WTC11 (cell line): Measurements from ENCODE around the gene NOXO1. TPM values are rescaled to one million over a fixed set of nuclear protein-coding genes. Genes with fewer than 3 reads are reported as not detected.

Experiments
- CBFB ChIP-seq: sonication (generic); formaldehyde crosslinking; IDR thresholded peaks from 2 replicates; pipeline ENCODE4 v1.8.1; 2022; ENCODE audit warnings: mild to moderate bottlenecking, low read depth, missing genetic modification reagents
- CREM ChIP-seq: sonication (generic); formaldehyde crosslinking; IDR thresholded peaks from 2 replicates; pipeline ENCODE4 v1.8.1; 2022; ENCODE audit warnings: mild to moderate bottlenecking, missing genetic modification reagents, moderate library complexity
- EMX1 ChIP-seq: fragments of 250-450 bp; sonication (Bioruptor Pico); IDR thresholded peaks from 2 replicates; pipeline ENCODE4 v1.8.0; 2021; ENCODE audit warnings: mild to moderate bottlenecking
- ETV6 ChIP-seq: sonication (generic); formaldehyde crosslinking; IDR thresholded peaks from 2 replicates; pipeline ENCODE4 v1.8.1; 2022; ENCODE audit warnings: mild to moderate bottlenecking, missing genetic modification reagents
- FOXJ3 ChIP-seq: sonication (generic); formaldehyde crosslinking; IDR thresholded peaks from 2 replicates; pipeline ENCODE4 v1.9.0; 2021; ENCODE audit warnings: missing genetic modification reagents, mild to moderate bottlenecking, borderline replicate concordance
- GTF2I ChIP-seq: fragments of 250-450 bp; sonication (Bioruptor Pico); conservative IDR thresholded peaks from 2 replicates; pipeline ENCODE4 v1.4.0; 2021; ENCODE audit warnings: mild to moderate bottlenecking
- IRF2 ChIP-seq: sonication (generic); formaldehyde crosslinking; IDR thresholded peaks from 2 replicates; pipeline ENCODE4 v1.8.0; 2022; ENCODE audit warnings: low read depth, missing genetic modification reagents, borderline replicate concordance
- JAZF1 ChIP-seq: fragments of 250-450 bp; sonication (Bioruptor Pico); IDR thresholded peaks from 2 replicates; pipeline ENCODE4 v1.9.0; 2021; ENCODE audit warnings: moderate library complexity, mild to moderate bottlenecking, inconsistent platforms
- NFATC4 ChIP-seq: fragments of 250-450 bp; sonication (Bioruptor Pico); IDR thresholded peaks from 2 replicates; pipeline ENCODE4 v1.9.0; 2021; ENCODE audit warnings: mild to moderate bottlenecking
- NR3C1 ChIP-seq: sonication (generic); formaldehyde crosslinking; conservative IDR thresholded peaks from 2 replicates; pipeline ENCODE4 v1.8.1; 2023; ENCODE audit warnings: low read depth, mild to moderate bottlenecking, missing genetic modification reagents
- PRRX2 ChIP-seq: fragments of 250-450 bp; sonication (Bioruptor Pico); IDR thresholded peaks from 2 replicates; pipeline ENCODE4 v1.8.0; 2021; ENCODE audit warnings: mild to moderate bottlenecking
- RELA ChIP-seq: sonication (generic); formaldehyde crosslinking; IDR thresholded peaks from 2 replicates; pipeline ENCODE4 v1.8.1; 2022; ENCODE audit warnings: missing genetic modification reagents, mild to moderate bottlenecking, borderline replicate concordance
- SMAD3 ChIP-seq: sonication (generic); formaldehyde crosslinking; IDR thresholded peaks from 2 replicates; pipeline ENCODE4 v1.8.0; 2022; ENCODE audit warnings: missing genetic modification reagents, mild to moderate bottlenecking, borderline replicate concordance
- SP1 ChIP-seq: sonication (generic); formaldehyde crosslinking; conservative IDR thresholded peaks from 2 replicates; pipeline ENCODE4 v1.8.1; 2022; ENCODE audit warnings: missing genetic modification reagents
- TEAD4 ChIP-seq: sonication (generic); formaldehyde crosslinking; IDR thresholded peaks from 2 replicates; pipeline ENCODE4 v1.8.0; 2022; ENCODE audit warnings: mild to moderate bottlenecking, missing genetic modification reagents
- TP53 ChIP-seq: sonication (generic); formaldehyde crosslinking; IDR thresholded peaks from 2 replicates; pipeline ENCODE4 v1.8.1; 2023; ENCODE audit warnings: mild to moderate bottlenecking, missing genetic modification reagents
- ZNF396 ChIP-seq: fragments of 250-450 bp; sonication (Bioruptor Pico); IDR thresholded peaks from 2 replicates; pipeline ENCODE4 v1.8.0; 2021; ENCODE audit warnings: mild to moderate bottlenecking, moderate library complexity, borderline replicate concordance
- total RNA-seq: library from RNA; stranded (reverse); gene quantifications from 3 replicates; pipeline ENCODE4 v1.2.3, GENCODE V29; 2021
- TF ChIP-seq, protein P1 (sequence below): sonication (generic); formaldehyde crosslinking; IDR thresholded peaks from 2 replicates; pipeline ENCODE4 v1.8.1; 2022; ENCODE audit warnings: low read depth, mild to moderate bottlenecking, moderate library complexity, missing genetic modification reagents, borderline replicate concordance
- TF ChIP-seq, protein P2 (sequence below): sonication (generic); formaldehyde crosslinking; IDR thresholded peaks from 2 replicates; pipeline ENCODE4 v1.8.1; 2022; ENCODE audit warnings: low read depth, missing genetic modification reagents, borderline replicate concordance
- TF ChIP-seq, protein P3 (sequence below): fragments of 250-450 bp; sonication (Bioruptor Pico); IDR thresholded peaks from 2 replicates; pipeline ENCODE4 v2.1.2; 2022; ENCODE audit warnings: mild to moderate bottlenecking, moderate library complexity
- TF ChIP-seq, protein P4 (sequence below): sonication (generic); formaldehyde crosslinking; IDR thresholded peaks from 2 replicates; pipeline ENCODE4 v1.8.1; 2022; ENCODE audit warnings: mild to moderate bottlenecking, missing genetic modification reagents, moderate library complexity, borderline replicate concordance
- TF ChIP-seq, protein P5 (sequence below): fragments of 200-600 bp; IDR thresholded peaks from 2 replicates; pipeline ENCODE4 v1.8.0; 2022; ENCODE audit warnings: antibody characterized with exemption
- TF ChIP-seq, protein P6 (sequence below): sonication (generic); formaldehyde crosslinking; IDR thresholded peaks from 2 replicates; pipeline ENCODE4 v1.8.1; 2023; ENCODE audit warnings: mild to moderate bottlenecking, missing genetic modification reagents
- TF ChIP-seq, protein P7 (sequence below): sonication (generic); formaldehyde crosslinking; IDR thresholded peaks from 2 replicates; pipeline ENCODE4 v1.8.1; 2023; ENCODE audit warnings: mild to moderate bottlenecking, moderate library complexity, missing genetic modification reagents
- TF ChIP-seq, protein P8 (sequence below): fragments of 250-450 bp; sonication (Bioruptor Pico); conservative IDR thresholded peaks from 2 replicates; pipeline ENCODE4 v1.9.0; 2021; ENCODE audit warnings: mild to moderate bottlenecking

NOXO1 gene
- total RNA-seq, 1 experiment from 2014 or later = 5.7 TPM

DNA sequence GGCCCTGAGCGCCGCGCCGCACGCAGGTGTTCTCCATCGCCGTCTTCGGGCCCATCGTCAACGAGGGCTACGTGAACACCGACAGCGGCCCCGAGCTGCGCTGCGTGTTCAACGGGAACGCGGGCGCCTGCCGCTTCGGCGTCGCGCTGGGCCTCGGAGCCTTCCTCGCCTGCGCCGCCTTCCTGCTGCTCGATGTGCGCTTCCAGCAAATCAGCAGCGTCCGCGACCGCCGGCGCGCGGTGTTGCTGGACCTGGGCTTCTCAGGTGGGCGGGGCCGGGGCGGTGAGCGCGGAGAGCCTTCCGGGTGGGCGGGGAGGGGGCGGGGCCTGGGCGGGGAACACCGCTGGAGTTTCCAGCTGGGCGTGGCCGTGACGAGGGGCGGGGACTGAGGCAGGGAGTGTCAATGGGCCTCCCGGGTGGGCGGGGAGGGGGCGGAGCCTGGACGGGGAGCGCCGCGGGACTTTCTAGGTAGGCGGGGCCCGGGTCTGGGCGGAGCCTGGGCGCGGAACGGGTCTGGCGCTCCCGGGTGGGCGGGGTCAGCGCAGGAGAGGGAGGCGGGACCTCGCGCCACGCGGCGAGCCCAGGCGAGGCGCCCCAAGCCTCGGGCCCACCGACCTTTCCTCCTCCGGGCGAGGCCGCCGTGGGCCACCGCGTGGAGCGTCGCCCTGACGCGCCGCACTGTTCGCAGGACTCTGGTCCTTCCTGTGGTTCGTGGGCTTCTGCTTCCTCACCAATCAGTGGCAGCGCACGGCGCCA, 10.9 kb upstream of the NOXO1 start (continued):
- peak; percentile 96 for TF ChIP-seq RELA (CRISPR knock-in tag)
- TF ChIP-seq EMX1 (CRISPR knock-in tag) = no peak
- TF ChIP-seq PRRX2 (CRISPR knock-in tag) = no peak
- TF ChIP-seq, protein P1, sequence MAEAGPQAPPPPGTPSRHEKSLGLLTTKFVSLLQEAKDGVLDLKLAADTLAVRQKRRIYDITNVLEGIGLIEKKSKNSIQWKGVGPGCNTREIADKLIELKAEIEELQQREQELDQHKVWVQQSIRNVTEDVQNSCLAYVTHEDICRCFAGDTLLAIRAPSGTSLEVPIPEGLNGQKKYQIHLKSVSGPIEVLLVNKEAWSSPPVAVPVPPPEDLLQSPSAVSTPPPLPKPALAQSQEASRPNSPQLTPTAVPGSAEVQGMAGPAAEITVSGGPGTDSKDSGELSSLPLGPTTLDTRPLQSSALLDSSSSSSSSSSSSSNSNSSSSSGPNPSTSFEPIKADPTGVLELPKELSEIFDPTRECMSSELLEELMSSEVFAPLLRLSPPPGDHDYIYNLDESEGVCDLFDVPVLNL (CRISPR knock-in tag) = peak; percentile 85; the same call in 1 of the 2 replicates
- 0 out of 2 replicates have a peak, but pooled peaks have one; percentile 75 for TF ChIP-seq FOXJ3 (CRISPR knock-in tag)
- TF ChIP-seq SMAD3 (CRISPR knock-in tag) = peak; percentile 92
- TF ChIP-seq CBFB (CRISPR knock-in tag) = no peak
- TF ChIP-seq, protein P2, sequence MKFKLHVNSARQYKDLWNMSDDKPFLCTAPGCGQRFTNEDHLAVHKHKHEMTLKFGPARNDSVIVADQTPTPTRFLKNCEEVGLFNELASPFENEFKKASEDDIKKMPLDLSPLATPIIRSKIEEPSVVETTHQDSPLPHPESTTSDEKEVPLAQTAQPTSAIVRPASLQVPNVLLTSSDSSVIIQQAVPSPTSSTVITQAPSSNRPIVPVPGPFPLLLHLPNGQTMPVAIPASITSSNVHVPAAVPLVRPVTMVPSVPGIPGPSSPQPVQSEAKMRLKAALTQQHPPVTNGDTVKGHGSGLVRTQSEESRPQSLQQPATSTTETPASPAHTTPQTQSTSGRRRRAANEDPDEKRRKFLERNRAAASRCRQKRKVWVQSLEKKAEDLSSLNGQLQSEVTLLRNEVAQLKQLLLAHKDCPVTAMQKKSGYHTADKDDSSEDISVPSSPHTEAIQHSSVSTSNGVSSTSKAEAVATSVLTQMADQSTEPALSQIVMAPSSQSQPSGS (CRISPR knock-in tag) = peak; percentile 92; the same call in 1 of the 2 replicates
- peak; percentile 83 for TF ChIP-seq SP1 (CRISPR knock-in tag)
- TF ChIP-seq ZNF396 (CRISPR knock-in tag) = no peak
- TF ChIP-seq ETV6 (CRISPR knock-in tag) = no peak; the same call in 1 of the 2 replicates
- no peak for TF ChIP-seq JAZF1 (CRISPR knock-in tag)
- TF ChIP-seq, protein P3, sequence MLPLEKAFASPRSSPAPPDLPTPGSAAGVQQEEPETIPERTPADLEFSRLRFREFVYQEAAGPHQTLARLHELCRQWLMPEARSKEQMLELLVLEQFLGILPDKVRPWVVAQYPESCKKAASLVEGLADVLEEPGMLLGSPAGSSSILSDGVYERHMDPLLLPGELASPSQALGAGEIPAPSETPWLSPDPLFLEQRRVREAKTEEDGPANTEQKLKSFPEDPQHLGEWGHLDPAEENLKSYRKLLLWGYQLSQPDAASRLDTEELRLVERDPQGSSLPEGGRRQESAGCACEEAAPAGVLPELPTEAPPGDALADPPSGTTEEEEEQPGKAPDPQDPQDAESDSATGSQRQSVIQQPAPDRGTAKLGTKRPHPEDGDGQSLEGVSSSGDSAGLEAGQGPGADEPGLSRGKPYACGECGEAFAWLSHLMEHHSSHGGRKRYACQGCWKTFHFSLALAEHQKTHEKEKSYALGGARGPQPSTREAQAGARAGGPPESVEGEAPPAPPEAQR (CRISPR knock-in tag) = no peak
- no peak for TF ChIP-seq NR3C1 (CRISPR knock-in tag)
- peak; percentile 82; the same call in 1 of the 2 replicates for TF ChIP-seq TEAD4 (CRISPR knock-in tag)
- 0 out of 2 replicates have a peak, but pooled peaks have one; percentile 57 for TF ChIP-seq IRF2 (CRISPR knock-in tag)
- TF ChIP-seq NFATC4 (CRISPR knock-in tag) = no peak
- TF ChIP-seq, protein P4, sequence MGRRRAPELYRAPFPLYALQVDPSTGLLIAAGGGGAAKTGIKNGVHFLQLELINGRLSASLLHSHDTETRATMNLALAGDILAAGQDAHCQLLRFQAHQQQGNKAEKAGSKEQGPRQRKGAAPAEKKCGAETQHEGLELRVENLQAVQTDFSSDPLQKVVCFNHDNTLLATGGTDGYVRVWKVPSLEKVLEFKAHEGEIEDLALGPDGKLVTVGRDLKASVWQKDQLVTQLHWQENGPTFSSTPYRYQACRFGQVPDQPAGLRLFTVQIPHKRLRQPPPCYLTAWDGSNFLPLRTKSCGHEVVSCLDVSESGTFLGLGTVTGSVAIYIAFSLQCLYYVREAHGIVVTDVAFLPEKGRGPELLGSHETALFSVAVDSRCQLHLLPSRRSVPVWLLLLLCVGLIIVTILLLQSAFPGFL (CRISPR knock-in tag) = peak; percentile 33; the same call in 1 of the 2 replicates
- TF ChIP-seq, protein P5, sequence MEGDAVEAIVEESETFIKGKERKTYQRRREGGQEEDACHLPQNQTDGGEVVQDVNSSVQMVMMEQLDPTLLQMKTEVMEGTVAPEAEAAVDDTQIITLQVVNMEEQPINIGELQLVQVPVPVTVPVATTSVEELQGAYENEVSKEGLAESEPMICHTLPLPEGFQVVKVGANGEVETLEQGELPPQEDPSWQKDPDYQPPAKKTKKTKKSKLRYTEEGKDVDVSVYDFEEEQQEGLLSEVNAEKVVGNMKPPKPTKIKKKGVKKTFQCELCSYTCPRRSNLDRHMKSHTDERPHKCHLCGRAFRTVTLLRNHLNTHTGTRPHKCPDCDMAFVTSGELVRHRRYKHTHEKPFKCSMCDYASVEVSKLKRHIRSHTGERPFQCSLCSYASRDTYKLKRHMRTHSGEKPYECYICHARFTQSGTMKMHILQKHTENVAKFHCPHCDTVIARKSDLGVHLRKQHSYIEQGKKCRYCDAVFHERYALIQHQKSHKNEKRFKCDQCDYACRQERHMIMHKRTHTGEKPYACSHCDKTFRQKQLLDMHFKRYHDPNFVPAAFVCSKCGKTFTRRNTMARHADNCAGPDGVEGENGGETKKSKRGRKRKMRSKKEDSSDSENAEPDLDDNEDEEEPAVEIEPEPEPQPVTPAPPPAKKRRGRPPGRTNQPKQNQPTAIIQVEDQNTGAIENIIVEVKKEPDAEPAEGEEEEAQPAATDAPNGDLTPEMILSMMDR = no peak
- TF ChIP-seq TP53 (CRISPR knock-in tag) = peak; percentile 91
- no peak for TF ChIP-seq GTF2I (CRISPR knock-in tag)
- TF ChIP-seq, protein P6, sequence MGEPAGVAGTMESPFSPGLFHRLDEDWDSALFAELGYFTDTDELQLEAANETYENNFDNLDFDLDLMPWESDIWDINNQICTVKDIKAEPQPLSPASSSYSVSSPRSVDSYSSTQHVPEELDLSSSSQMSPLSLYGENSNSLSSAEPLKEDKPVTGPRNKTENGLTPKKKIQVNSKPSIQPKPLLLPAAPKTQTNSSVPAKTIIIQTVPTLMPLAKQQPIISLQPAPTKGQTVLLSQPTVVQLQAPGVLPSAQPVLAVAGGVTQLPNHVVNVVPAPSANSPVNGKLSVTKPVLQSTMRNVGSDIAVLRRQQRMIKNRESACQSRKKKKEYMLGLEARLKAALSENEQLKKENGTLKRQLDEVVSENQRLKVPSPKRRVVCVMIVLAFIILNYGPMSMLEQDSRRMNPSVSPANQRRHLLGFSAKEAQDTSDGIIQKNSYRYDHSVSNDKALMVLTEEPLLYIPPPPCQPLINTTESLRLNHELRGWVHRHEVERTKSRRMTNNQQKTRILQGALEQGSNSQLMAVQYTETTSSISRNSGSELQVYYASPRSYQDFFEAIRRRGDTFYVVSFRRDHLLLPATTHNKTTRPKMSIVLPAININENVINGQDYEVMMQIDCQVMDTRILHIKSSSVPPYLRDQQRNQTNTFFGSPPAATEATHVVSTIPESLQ (CRISPR knock-in tag) = peak; percentile 77; the same call in 1 of the 2 replicates
- TF ChIP-seq, protein P7, sequence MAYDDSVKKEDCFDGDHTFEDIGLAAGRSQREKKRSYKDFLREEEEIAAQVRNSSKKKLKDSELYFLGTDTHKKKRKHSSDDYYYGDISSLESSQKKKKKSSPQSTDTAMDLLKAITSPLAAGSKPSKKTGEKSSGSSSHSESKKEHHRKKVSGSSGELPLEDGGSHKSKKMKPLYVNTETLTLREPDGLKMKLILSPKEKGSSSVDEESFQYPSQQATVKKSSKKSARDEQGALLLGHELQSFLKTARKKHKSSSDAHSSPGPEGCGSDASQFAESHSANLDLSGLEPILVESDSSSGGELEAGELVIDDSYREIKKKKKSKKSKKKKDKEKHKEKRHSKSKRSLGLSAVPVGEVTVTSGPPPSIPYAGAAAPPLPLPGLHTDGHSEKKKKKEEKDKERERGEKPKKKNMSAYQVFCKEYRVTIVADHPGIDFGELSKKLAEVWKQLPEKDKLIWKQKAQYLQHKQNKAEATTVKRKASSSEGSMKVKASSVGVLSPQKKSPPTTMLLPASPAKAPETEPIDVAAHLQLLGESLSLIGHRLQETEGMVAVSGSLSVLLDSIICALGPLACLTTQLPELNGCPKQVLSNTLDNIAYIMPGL (CRISPR knock-in tag) = 0 out of 2 replicates have a peak, but pooled peaks have one; percentile 8
- TF ChIP-seq, protein P8, sequence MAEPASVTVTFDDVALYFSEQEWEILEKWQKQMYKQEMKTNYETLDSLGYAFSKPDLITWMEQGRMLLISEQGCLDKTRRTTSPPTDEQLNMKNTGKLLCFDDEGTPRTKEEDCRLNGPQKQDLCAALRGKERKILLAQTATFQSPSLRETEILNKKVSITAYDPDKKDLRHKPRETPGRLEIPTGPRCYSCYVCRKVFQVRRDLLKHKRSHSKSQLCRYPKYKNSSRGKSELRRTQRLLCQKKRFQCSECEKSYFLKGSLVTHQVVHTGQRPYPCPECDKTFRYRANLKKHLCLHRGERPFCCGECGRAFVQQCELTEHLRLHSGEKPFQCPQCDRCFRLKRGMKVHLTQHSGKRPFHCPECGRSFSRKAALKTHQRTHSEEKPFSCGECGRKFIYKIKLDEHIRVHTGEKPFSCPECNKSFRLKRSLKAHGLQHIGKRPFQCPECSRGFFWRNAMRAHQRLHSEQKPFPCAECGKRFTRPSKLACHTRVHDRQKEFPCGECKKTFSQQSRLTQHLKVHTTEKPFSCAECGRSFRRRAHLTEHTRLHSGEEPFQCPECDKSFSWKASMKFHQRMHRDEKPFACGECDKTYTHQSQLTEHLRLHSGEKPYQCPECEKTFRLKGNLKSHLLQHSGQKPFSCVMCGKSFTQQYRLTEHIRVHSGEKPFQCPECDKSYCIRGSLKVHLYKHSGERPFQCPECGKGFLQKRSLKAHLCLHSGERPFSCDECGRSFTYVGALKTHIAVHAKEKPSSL (CRISPR knock-in tag) = no peak
- TF ChIP-seq CREM (CRISPR knock-in tag) = no peak; the same call in 1 of the 2 replicates
